Measurements from ENCODE around the gene ATXN10.

DNA sequence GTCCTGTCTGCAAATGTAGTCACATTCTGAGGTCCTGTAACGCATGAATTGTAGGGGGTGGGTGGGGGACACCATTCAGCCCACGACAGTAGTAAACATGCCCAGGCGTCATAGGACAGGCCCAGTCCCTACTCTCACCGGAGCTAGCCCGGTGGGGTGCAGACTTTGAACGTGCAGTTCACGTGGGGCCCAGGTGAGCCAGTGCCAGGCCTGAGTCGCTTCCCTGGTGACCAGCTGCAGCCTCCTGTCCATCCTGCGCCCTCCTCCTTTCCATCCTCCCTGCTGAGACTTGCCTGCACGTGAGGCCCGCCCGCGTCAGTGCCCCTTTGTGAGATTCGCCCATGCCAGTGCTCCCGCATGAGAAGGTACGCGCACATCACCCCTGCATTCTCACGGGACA is 188.6 kb downstream of the ATXN10 start:
- TF ChIP-seq, protein P1, sequence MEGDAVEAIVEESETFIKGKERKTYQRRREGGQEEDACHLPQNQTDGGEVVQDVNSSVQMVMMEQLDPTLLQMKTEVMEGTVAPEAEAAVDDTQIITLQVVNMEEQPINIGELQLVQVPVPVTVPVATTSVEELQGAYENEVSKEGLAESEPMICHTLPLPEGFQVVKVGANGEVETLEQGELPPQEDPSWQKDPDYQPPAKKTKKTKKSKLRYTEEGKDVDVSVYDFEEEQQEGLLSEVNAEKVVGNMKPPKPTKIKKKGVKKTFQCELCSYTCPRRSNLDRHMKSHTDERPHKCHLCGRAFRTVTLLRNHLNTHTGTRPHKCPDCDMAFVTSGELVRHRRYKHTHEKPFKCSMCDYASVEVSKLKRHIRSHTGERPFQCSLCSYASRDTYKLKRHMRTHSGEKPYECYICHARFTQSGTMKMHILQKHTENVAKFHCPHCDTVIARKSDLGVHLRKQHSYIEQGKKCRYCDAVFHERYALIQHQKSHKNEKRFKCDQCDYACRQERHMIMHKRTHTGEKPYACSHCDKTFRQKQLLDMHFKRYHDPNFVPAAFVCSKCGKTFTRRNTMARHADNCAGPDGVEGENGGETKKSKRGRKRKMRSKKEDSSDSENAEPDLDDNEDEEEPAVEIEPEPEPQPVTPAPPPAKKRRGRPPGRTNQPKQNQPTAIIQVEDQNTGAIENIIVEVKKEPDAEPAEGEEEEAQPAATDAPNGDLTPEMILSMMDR (IDR thresholded peaks at IDR 0.05; ENCODE audit: control extremely low read depth in 1 of 3, insufficient read depth in 1 of 3, low read depth in 1 of 3, low read length in 3 of 3), result no peak
- no peak for TF ChIP-seq SUZ12 (IDR thresholded peaks at IDR 0.05; ENCODE audit: low read length)
- no peak for TF ChIP-seq EGR1 (IDR thresholded peaks at IDR 0.05; ENCODE audit: borderline replicate concordance, low read depth, low read length)
- no peak for TF ChIP-seq POLR2A (IDR thresholded peaks at IDR 0.05; ENCODE audit: control extremely low read depth in 1 of 2, low read depth in 2 of 2, low read length in 2 of 2)
- TF ChIP-seq HDAC6 (IDR thresholded peaks at IDR 0.05; ENCODE audit: low read depth, low read length), result no peak
- no peak for TF ChIP-seq RBBP5 (IDR thresholded peaks at IDR 0.05; ENCODE audit: borderline replicate concordance, low read depth, low read length)
- no peak for TF ChIP-seq KDM1A (IDR thresholded peaks at IDR 0.05; ENCODE audit: borderline replicate concordance, low read length)
- TF ChIP-seq POLR2AphosphoS5 (IDR thresholded peaks at IDR 0.05; ENCODE audit: low read depth, low read length), result no peak
- TF ChIP-seq PHF8 (conservative IDR thresholded peaks at IDR 0.05; ENCODE audit: low read depth, low read length), result no peak

Data from H1 (cell line).